Erythroblast (primary cell): ENCODE measurements around the gene BRPF1.

Experiments
- GATA1 ChIP-seq: IDR thresholded peaks from 2 replicates; pipeline ENCODE4 v1.6.1; 2011; ENCODE audit warnings: low read depth, mild to moderate bottlenecking, control low read depth, low read length, moderate library complexity
- POLR2A ChIP-seq: IDR thresholded peaks from 2 replicates; pipeline ENCODE4 v1.6.1; 2011; ENCODE audit warnings: mild to moderate bottlenecking, low read length

GRCh38 chr3:9736831-9737230, 5.3 kb downstream of the BRPF1 start:
- TF ChIP-seq POLR2A (no peak), GATA1 (no peak)
